Thyroid gland (tissue), 4 donors: Measurements from ENCODE around the gene TGM4.

Experiments
- CTCF ChIP-seq, 6 experiments: fragments of 200-600 bp in 3 of 6; fragments of 450-650 bp in 3 of 6; sonication (generic) in 3 of 6; IDR thresholded peaks; one replicate each; pipeline ENCODE4 v1.5.1; 2016 to 2019; ENCODE audit warnings: antibody characterized with exemption in 6 of 6, mild to moderate bottlenecking in 2 of 6, inconsistent platforms in 1 of 6, moderate library complexity in 1 of 6
- POLR2A ChIP-seq, 2 donors: fragments of 450-650 bp; IDR thresholded peaks; one replicate each; pipeline ENCODE4 v1.6.1; 2017; ENCODE audit warnings: antibody characterized with exemption in 2 of 2, mild to moderate bottlenecking in 2 of 2, moderate library complexity in 1 of 2

DNA sequence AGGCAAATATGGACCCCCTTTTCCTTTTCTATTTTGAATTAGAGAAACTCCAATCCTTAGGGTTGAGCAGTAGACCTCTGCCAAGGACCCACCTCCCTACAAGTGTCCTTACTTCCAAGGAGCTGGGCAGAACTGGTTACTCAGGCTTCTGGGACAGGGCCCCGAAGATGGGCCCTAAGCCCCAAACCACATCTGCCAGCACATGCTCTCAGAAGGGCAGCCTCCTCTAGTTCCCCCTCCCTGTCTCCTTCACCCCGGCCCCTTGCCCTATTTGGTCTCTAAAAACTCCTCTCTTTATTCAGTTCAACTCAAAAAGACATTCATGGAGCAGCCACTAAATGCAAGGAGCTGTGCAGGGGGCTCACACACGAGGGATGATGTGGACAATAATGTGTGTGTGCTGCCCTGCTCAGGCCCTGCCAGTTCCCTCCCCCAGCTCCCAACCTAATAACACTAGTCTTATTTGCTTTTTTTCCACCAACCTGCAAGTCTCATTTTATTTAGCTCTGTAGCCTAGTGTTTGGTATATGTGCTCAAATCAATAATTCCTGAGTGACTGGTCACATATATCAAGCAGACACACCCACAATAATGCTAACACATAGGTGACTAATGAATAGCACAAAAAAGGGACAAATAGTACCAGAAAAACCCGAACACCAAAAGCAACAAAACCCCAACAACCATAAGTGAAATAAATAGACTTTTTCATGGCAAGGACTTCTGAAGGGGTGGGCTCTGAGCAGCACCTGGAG lies 89.3 kb downstream of the TGM4 start:
- no peak for TF ChIP-seq CTCF (IDR thresholded peaks at IDR 0.05)
- TF ChIP-seq POLR2A (IDR thresholded peaks at IDR 0.05) = no peak
